Mucosa of gallbladder (tissue), 1 donor: Measurements from ENCODE around the gene CNKSR3. TPM values are rescaled to one million over a fixed set of nuclear protein-coding genes. Genes with fewer than 3 reads are reported as not detected.
"Not testable (repeated sequence)": the region's sequence is repeated elsewhere in the genome, so short reads cannot be mapped to it uniquely, and the experiment has no call there.

Experiments
- DNase-seq: peaks from one replicate; pipeline ENCODE4 v3.0.0-alpha.2; 2020; ENCODE audit warnings: low spot score
- total RNA-seq: library from RNA; stranded (reverse); gene quantifications from one replicate; pipeline ENCODE4 v1.2.1, GENCODE V29; 2021
- donor health status: DM: no; HTN: no; CAD: no.

Gene CNKSR3
- total RNA-seq, result 39.0 TPM

GRCh38 chr6:154510144-154510905 lies at the start of gene CNKSR3:
Gene CNKSR3 (minus strand): TSS chr6:154510685. CDS start chr6:154510114, 571 bp downstream.
- peak; percentile 89 for DNase-seq

GRCh38 chr6:154558984-154559383 lies 48.5 kb upstream of the CNKSR3 start:
- no peak for DNase-seq

- DNase-seq, result no peak
These were observed 48.0 kb upstream of the CNKSR3 start for GRCh38 chr6:154558513-154558912.

GRCh38 chr6:154555073-154555677 lies 44.7 kb upstream of the CNKSR3 start:
- DNase-seq, result no peak

GRCh38 chr6:154554491-154554890 lies 44.0 kb upstream of the CNKSR3 start:
- no peak for DNase-seq

GRCh38 chr6:154550779-154551178 lies 40.3 kb upstream of the CNKSR3 start:
- no peak for DNase-seq

GRCh38 chr6:154549179-154549578 lies 38.7 kb upstream of the CNKSR3 start:
- DNase-seq, result no peak

- DNase-seq, result no peak
These were observed 37.8 kb upstream of the CNKSR3 start for GRCh38 chr6:154548130-154548830.

GRCh38 chr6:154543628-154544027 lies 33.1 kb upstream of the CNKSR3 start:
- DNase-seq, result no peak

- no peak for DNase-seq
These were observed 32.3 kb upstream of the CNKSR3 start for GRCh38 chr6:154542747-154543146.

- not testable (repeated sequence) for DNase-seq
These were observed 31.4 kb upstream of the CNKSR3 start for GRCh38 chr6:154541837-154542236.

- DNase-seq, result no peak
These were observed 29.2 kb upstream of the CNKSR3 start for GRCh38 chr6:154539593-154540269.

GRCh38 chr6:154538640-154539191 lies 28.2 kb upstream of the CNKSR3 start:
- no peak for DNase-seq

- no peak for DNase-seq
These were observed 27.2 kb upstream of the CNKSR3 start for GRCh38 chr6:154537511-154538325.

GRCh38 chr6:154536999-154537398 lies 26.5 kb upstream of the CNKSR3 start:
- no peak for DNase-seq

- DNase-seq, result no peak
These were observed 25.8 kb upstream of the CNKSR3 start for GRCh38 chr6:154536255-154536654.

GRCh38 chr6:154535851-154536250 lies 25.4 kb upstream of the CNKSR3 start:
- DNase-seq, result no peak

- no peak for DNase-seq
These were observed 24.7 kb upstream of the CNKSR3 start for GRCh38 chr6:154535147-154535546.

GRCh38 chr6:154534531-154534930 lies 24.0 kb upstream of the CNKSR3 start:
- DNase-seq, result no peak

- no peak for DNase-seq
These were observed 21.9 kb upstream of the CNKSR3 start for GRCh38 chr6:154532426-154532825.

GRCh38 chr6:154529957-154530356 lies 19.5 kb upstream of the CNKSR3 start:
- no peak for DNase-seq
